Activated CD4-positive, alpha-beta T cell treated with anti-CD3 and anti-CD28 coated beads, Interleukin-2, amount 50 U/mL, for 4 hours (primary cell): ENCODE data around the gene ATG4C.
"Not testable (repeated sequence)": the region's sequence is repeated elsewhere in the genome, so short reads cannot be mapped to it uniquely, and the experiment has no call there.

Experiments
- DNase-seq, 2 experiments: peaks; one replicate each; pipeline ENCODE4 v3.0.0-alpha.2; 2020

Gene ATG4C

GRCh38 chr1:62783736-62784508, at the start of gene ATG4C:
Gene ATG4C (plus strand): TSS chr1:62784132. CDS start chr1:62803787, 19,655 bp downstream.
- DNase-seq: peak; percentile 88 to 89

- DNase-seq: no peak
Measured at GRCh38 chr1:62735491-62736171, 48.3 kb upstream of the ATG4C start.

- not testable (repeated sequence) for DNase-seq
Measured at GRCh38 chr1:62740701-62741100, 43.2 kb upstream of the ATG4C start.

GRCh38 chr1:62744611-62745577, 39.0 kb upstream of the ATG4C start:
- no peak for DNase-seq

GRCh38 chr1:62746086-62746808, 37.7 kb upstream of the ATG4C start:
- no peak for DNase-seq

- no peak for DNase-seq
Measured at GRCh38 chr1:62746809-62747138, 37.2 kb upstream of the ATG4C start.

GRCh38 chr1:62753031-62753965, 30.6 kb upstream of the ATG4C start:
- no peak for DNase-seq

GRCh38 chr1:62754938-62755337, 29.0 kb upstream of the ATG4C start:
- not testable (repeated sequence) for DNase-seq

- not testable (repeated sequence) for DNase-seq
Measured at GRCh38 chr1:62756255-62756884, 27.6 kb upstream of the ATG4C start.

- not testable (repeated sequence) for DNase-seq
Measured at GRCh38 chr1:62759232-62759875, 24.6 kb upstream of the ATG4C start.

GRCh38 chr1:62760021-62760782, 23.7 kb upstream of the ATG4C start:
- DNase-seq: not testable (repeated sequence)

- DNase-seq: not testable (repeated sequence)
Measured at GRCh38 chr1:62761223-62761870, 22.6 kb upstream of the ATG4C start.

- DNase-seq: not testable (repeated sequence)
Measured at GRCh38 chr1:62762027-62762426, 21.9 kb upstream of the ATG4C start.

- no peak for DNase-seq
Measured at GRCh38 chr1:62765981-62766380, 18.0 kb upstream of the ATG4C start.

GRCh38 chr1:62768551-62768950, 15.4 kb upstream of the ATG4C start:
- DNase-seq: not testable (repeated sequence)

- no peak for DNase-seq
Measured at GRCh38 chr1:62772607-62773295, 11.2 kb upstream of the ATG4C start.

- DNase-seq: no peak
Measured at GRCh38 chr1:62774006-62774405, 9.9 kb upstream of the ATG4C start.

GRCh38 chr1:62774971-62775595, 8.8 kb upstream of the ATG4C start:
- DNase-seq: no peak
